K562 (cell line): ENCODE results near the gene SLC49A3. TPM values are rescaled to one million over a fixed set of nuclear protein-coding genes. Genes with fewer than 3 reads are reported as not detected.

Experiments
- ATAC-seq: fragments of 200-7000 bp; cut with Tn5 transposase; 3 replicates; pipeline ENCODE4 v1.9.1; 2020; ENCODE audit warnings: moderate library complexity
- BruUV-seq: library from RNA; stranded (reverse); fragments of 400-500 nt; replicated peaks from 2 replicates; lab custom pipeline; 2021; lab: Mats Ljungman, UMichigan
- CTCF ChIA-PET: fragments of 300-600 bp; formaldehyde crosslinking; extraction: SDS; loops from one replicate; lab custom pipeline; 2021; ENCODE audit warnings: low intra/inter-chr PET ratio; lab: Yijun Ruan, JAX
- POLR2A ChIA-PET: fragments of 300-600, 350-650 bp; sonication (Branson Sonifier 250); formaldehyde crosslinking; extraction: SDS; loops from one replicate; lab custom pipeline; 2021; ENCODE audit warnings: antibody characterized with exemption, inconsistent platforms; lab: Yijun Ruan, JAX
- DNase-seq, 4 experiments: peaks; one replicate each; pipeline versions ENCODE4 v3.0.0 to v3.0.0-alpha.2; 2011 to 2018; ENCODE audit warnings: low spot score in 3 of 4, mixed read lengths in 3 of 4; ENCODE audit errors: extremely low read depth in 1 of 4
- FAIRE-seq: peaks from 2 replicates; lab custom pipeline; 2011; peaks lifted over from hg19 to GRCh38; lab: Jason Lieb, UNC
- H2AFZ ChIP-seq: 2 replicates; pipeline ENCODE4 v1.6.0; 2011; ENCODE audit warnings: low read depth, low read length, control low read depth, inconsistent platforms
- H3K27ac ChIP-seq: fragments of 200-600 bp; 3 replicates; pipeline ENCODE4 v1.8.0; 2011; ENCODE audit warnings: low read depth, mild to moderate bottlenecking, control low read depth, inconsistent platforms, low read length, moderate library complexity, mixed read lengths; ENCODE audit errors: extremely low read depth
- H3K27me3 ChIP-seq, 2 experiments: fragments of 300-600 bp in 1 of 2; 2 replicates in 1 of 2; 3 replicates in 1 of 2; pipeline versions ENCODE4 v1.6.0 to v1.8.0; 2011; ENCODE audit warnings: inconsistent platforms in 2 of 2, low read length in 2 of 2, mild to moderate bottlenecking in 1 of 2, mixed read lengths in 1 of 2, moderate library complexity in 1 of 2; ENCODE audit not compliant: control insufficient read depth in 2 of 2, insufficient read depth in 2 of 2
- H3K36me3 ChIP-seq: fragments of 300-600 bp; 3 replicates; pipeline ENCODE4 v1.8.0; 2011; ENCODE audit warnings: mild to moderate bottlenecking, low read length, inconsistent platforms; ENCODE audit not compliant: control insufficient read depth, insufficient read depth
- H3K4me1 ChIP-seq, 2 experiments: fragments of 200-600 bp in 1 of 2; replicated peaks in 1 of 2; 2 replicates in 1 of 2; 3 replicates in 1 of 2; pipeline versions ENCODE4 v1.5.1 to v1.8.0; 2011; ENCODE audit warnings: inconsistent platforms in 2 of 2, low read length in 2 of 2, mild to moderate bottlenecking in 1 of 2, mixed read lengths in 1 of 2, moderate library complexity in 1 of 2; ENCODE audit not compliant: control insufficient read depth in 2 of 2, insufficient read depth in 2 of 2
- H3K4me2 ChIP-seq: 2 replicates; pipeline ENCODE4 v1.6.1; 2011; ENCODE audit warnings: low read length, control low read depth, inconsistent platforms, mixed read lengths; ENCODE audit not compliant: insufficient read depth
- H3K4me3 ChIP-seq: fragments of 200-600 bp; sonication (generic), shearing (Covaris generic); 2 replicates; pipeline ENCODE4 v1.5.1; 2016; ENCODE audit warnings: control low read depth, inconsistent platforms
- H3K79me2 ChIP-seq: fragments of 200-600 bp; 3 replicates; pipeline ENCODE4 v1.8.0; 2011; ENCODE audit warnings: low read length, inconsistent platforms; ENCODE audit not compliant: control insufficient read depth, insufficient read depth
- H3K9ac ChIP-seq, 2 experiments: 2 replicates each; pipeline versions ENCODE4 v1.6.0 to v1.6.1; 2011; ENCODE audit warnings: low read depth in 2 of 2, low read length in 2 of 2, control low read depth in 1 of 2, inconsistent platforms in 1 of 2, mild to moderate bottlenecking in 1 of 2, mixed read lengths in 1 of 2; ENCODE audit not compliant: insufficient read depth in 1 of 2
- H3K9me1 ChIP-seq: one replicate; pipeline ENCODE4 v1.6.0; 2011; ENCODE audit warnings: inconsistent platforms, mild to moderate bottlenecking, low read length, moderate library complexity; ENCODE audit not compliant: control insufficient read depth, insufficient read depth
- H3K9me3 ChIP-seq: replicated peaks from 2 replicates; pipeline ENCODE4 v1.5.1; 2011; ENCODE audit warnings: low read depth, low read length, inconsistent platforms; ENCODE audit not compliant: control insufficient read depth, insufficient read depth
- H4K20me1 ChIP-seq: replicated peaks from 2 replicates; pipeline ENCODE4 v1.6.1; 2011; ENCODE audit warnings: low read length, inconsistent platforms, mixed read lengths; ENCODE audit not compliant: control insufficient read depth, insufficient read depth
- CTBP1 ChIP-seq: fragments of 450-650 bp; IDR thresholded peaks from 2 replicates; pipeline ENCODE4 v1.6.1; 2016; ENCODE audit warnings: borderline replicate concordance
- ESRRA ChIP-seq: fragments of 450-650 bp; IDR thresholded peaks from 2 replicates; pipeline ENCODE4 v1.6.1; 2014; ENCODE audit warnings: low read depth, mild to moderate bottlenecking, moderate library complexity, borderline replicate concordance
- EWSR1 ChIP-seq: fragments of 450-650 bp; IDR thresholded peaks from 2 replicates; pipeline ENCODE4 v1.6.1; 2018; ENCODE audit warnings: borderline replicate concordance, mild to moderate bottlenecking, low read depth, moderate library complexity; ENCODE audit not compliant: partially characterized antibody
- KLF1 ChIP-seq: fragments of 450-650 bp; IDR thresholded peaks from 2 replicates; pipeline ENCODE4 v1.6.1; 2016; ENCODE audit warnings: missing genetic modification characterization, missing compliant biosample characterization
- NCOA1 ChIP-seq: fragments of 450-650 bp; IDR thresholded peaks from 2 replicates; pipeline ENCODE4 v1.6.1; 2016; ENCODE audit warnings: low read depth
- PCBP2 ChIP-seq: fragments of 200-400 bp; formaldehyde crosslinking; IDR thresholded peaks from 2 replicates; pipeline ENCODE4 v1.6.1; 2018; ENCODE audit warnings: low read length, low read depth, mild to moderate bottlenecking, moderate library complexity; ENCODE audit not compliant: poor library complexity, severe bottlenecking
- SIN3A ChIP-seq, 2 experiments: fragments of 150-350 bp in 1 of 2; IDR thresholded peaks; 2 replicates each; pipeline ENCODE4 v1.6.1; 2011 to 2016; ENCODE audit warnings: borderline replicate concordance in 2 of 2, low read depth in 2 of 2, low read length in 2 of 2, mild to moderate bottlenecking in 2 of 2, moderate library complexity in 2 of 2; ENCODE audit not compliant: control insufficient read depth in 1 of 2
- TCF7 ChIP-seq: sonication (generic); IDR thresholded peaks from 2 replicates; pipeline ENCODE4 v1.6.1; 2016; ENCODE audit warnings: antibody characterized with exemption, borderline replicate concordance
- TRIM24 ChIP-seq, 2 experiments: fragments of 450-650 bp; IDR thresholded peaks; 2 replicates each; pipeline ENCODE4 v1.6.1; 2016
- ZC3H4 ChIP-seq: sonication (generic); formaldehyde crosslinking; IDR thresholded peaks from 2 replicates; pipeline ENCODE4 v1.9.0; 2021; ENCODE audit warnings: missing genetic modification reagents, borderline replicate concordance
- WGBS: fragments of 100-300 bp; shearing (Covaris generic); methylation state at CpG from one replicate; pipeline ENCODE4 v1.1.6; 2016; ENCODE audit warnings: low coverage, mixed read lengths; ENCODE audit not compliant: insufficient coverage; ENCODE audit errors: missing lambda C conversion rate; 5-methylcytosine and 5-hydroxymethylcytosine counted together
- in situ Hi-C: fragments of 300-500 bp; cut with MboI; formaldehyde crosslinking; loops from 4 replicates; pipeline ENCODE4 v1.15.0; 2018; ENCODE audit warnings: inconsistent platforms, mixed read lengths
- intact Hi-C: fragments of 100-400 bp; cut with micrococcal nuclease; formaldehyde crosslinking; loops from 2 replicates; pipeline ENCODE4 v1.14.2; 2022
- polyA plus RNA-seq, 8 experiments: library from polyadenylated mRNA; depleted of rRNA in 4 of 8; stranded (reverse) in 5 of 8; unstranded in 3 of 8; fragments of >200 nt; fragmentation: Nextera tagmentation in 2 of 8; fragmentation: Illumina TruSeq in 1 of 8; extraction: Ambion mirVana in 2 of 8; extraction: Trizol in 1 of 8; gene quantifications; 2 replicates each; pipeline versions ENCODE4 v1.2.1 to v1.2.3, GENCODE V29; 2011 to 2014; ENCODE audit warnings: inconsistent platforms in 1 of 8, missing spikeins in 1 of 8
- total RNA-seq, 7 experiments: library from RNA; depleted of rRNA in 6 of 7; stranded (reverse); fragments of >200 nt in 6 of 7; fragmentation: Illumina TruSeq in 2 of 7; extraction: Trizol in 2 of 7; gene quantifications; 2 replicates each; pipeline versions ENCODE4 v1.2.1 to v1.2.3, GENCODE V29; 2011 to 2021; ENCODE audit warnings: low replicate concordance in 1 of 7
- TF ChIP-seq, protein P1 (sequence below): fragments of 200-800 bp; sonication (Bioruptor generic); IDR thresholded peaks from 2 replicates; pipeline ENCODE4 v1.6.1; 2017; ENCODE audit warnings: missing genetic modification characterization, missing compliant biosample characterization
- TF ChIP-seq, protein P2 (sequence below): fragments of 250-450 bp; sonication (Bioruptor Pico); IDR thresholded peaks from 2 replicates; pipeline ENCODE4 v1.8.0; 2021; ENCODE audit warnings: mild to moderate bottlenecking, moderate library complexity
- TF ChIP-seq, protein P3 (sequence below): sonication (generic); formaldehyde crosslinking; IDR thresholded peaks from 2 replicates; pipeline ENCODE4 v1.8.1; 2023; ENCODE audit warnings: mild to moderate bottlenecking, missing genetic modification reagents
- TF ChIP-seq, protein P4 (sequence below): fragments of 450-650 bp; IDR thresholded peaks from 2 replicates; pipeline ENCODE4 v1.6.1; 2016; ENCODE audit warnings: borderline replicate concordance

Gene SLC49A3
- total and polyA plus RNA-seq, 9 of the 15 experiments (the other 6 are each of a cell fraction or from before 2014, with no cell fraction given): 0.24 to 0.41 TPM; not detected in 7

DNA sequence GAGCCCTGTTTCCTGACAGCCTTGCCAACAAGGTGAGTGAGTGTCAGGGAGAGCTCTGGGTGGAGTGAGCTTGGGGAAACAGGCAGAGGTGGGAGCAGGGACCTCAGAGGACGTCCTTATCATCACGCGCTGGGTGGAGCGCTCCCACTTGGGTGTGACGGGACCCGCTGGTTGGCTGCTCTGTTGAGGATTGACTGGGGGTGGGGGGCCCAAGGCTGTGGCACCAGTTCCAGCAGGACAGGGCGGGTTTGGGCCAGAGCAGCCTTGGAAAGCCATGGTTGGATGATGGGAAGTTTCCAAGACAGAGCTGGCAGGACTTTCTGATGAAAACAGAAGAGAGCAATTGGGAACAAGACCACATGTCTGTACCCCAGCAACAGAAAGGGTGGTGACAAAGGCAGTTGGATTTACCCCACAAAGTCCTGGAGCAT lies 13.7 kb upstream of the SLC49A3 start:
- POLR2A ChIA-PET: interaction anchor here (0.6 to 1.4 kb wide), 3 partner anchors 8 to 291 kb away, joined by 3 read pairs; no protein-coding TSS in a partner anchor
- peak overlapping the region; percentile 83 for H2AFZ ChIP-seq
- peaks cover 4% of the 10 kb centered on the region for H3K9me1 ChIP-seq
- H3K27ac ChIP-seq: peak overlapping the region; percentile 74
- WGBS: 2% methylated on average over 7 of the region's 7 CpGs
- DNase-seq (peak; percentile 81 to 90 (median 85)), ATAC-seq (peak; percentile 60), FAIRE-seq (peak; percentile 79)
- peaks cover 29 to 77% of the 10 kb centered on the region in 2 experiments; a peak in 4 of 5 replicates for H3K4me1 ChIP-seq
- no peaks in the 10 kb centered on the region for H3K36me3 ChIP-seq
- peak overlapping the region; percentile 69 for H3K4me2 ChIP-seq
- peaks cover 17% of the 10 kb centered on the region for H3K79me2 ChIP-seq
- CTCF ChIA-PET: no interaction called here
- BruUV-seq: no TSS peak
- no peaks in the 10 kb centered on the region for H3K9me3 ChIP-seq
- no peaks in the 10 kb centered on the region for H3K27me3 ChIP-seq
- peak overlapping the region; percentile 63 to 81; a peak in 3 of 4 replicates for H3K9ac ChIP-seq
- in situ Hi-C loops: no loop called here
- H3K4me3 ChIP-seq: no peak overlapping the region
- no peaks in the 10 kb centered on the region for H4K20me1 ChIP-seq
- intact Hi-C loops: no loop called here
- TF ChIP-seq SIN3A (IDR thresholded peaks at IDR 0.05; ENCODE audit: borderline replicate concordance in 2 of 2, control insufficient read depth in 1 of 2, low read depth in 2 of 2, low read length in 2 of 2) (no peak), KLF1 (tag) (peak; percentile 56; the same call in 1 of the 2 replicates), TRIM24 (IDR thresholded peaks at IDR 0.05) (peak in 1 of 2 experiments; percentile 65; a peak in 2 of 4 replicates), NCOA1 (peak; percentile 54; the same call in 1 of the 2 replicates), CTBP1 (peak; percentile 50; the same call in 1 of the 2 replicates), ZC3H4 (no peak), ESRRA (peak; percentile 47; the same call in 1 of the 2 replicates), PCBP2 (no peak), TCF7 (no peak), EWSR1 (no peak)
- TF ChIP-seq, protein P1, sequence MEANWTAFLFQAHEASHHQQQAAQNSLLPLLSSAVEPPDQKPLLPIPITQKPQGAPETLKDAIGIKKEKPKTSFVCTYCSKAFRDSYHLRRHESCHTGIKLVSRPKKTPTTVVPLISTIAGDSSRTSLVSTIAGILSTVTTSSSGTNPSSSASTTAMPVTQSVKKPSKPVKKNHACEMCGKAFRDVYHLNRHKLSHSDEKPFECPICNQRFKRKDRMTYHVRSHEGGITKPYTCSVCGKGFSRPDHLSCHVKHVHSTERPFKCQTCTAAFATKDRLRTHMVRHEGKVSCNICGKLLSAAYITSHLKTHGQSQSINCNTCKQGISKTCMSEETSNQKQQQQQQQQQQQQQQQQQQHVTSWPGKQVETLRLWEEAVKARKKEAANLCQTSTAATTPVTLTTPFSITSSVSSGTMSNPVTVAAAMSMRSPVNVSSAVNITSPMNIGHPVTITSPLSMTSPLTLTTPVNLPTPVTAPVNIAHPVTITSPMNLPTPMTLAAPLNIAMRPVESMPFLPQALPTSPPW (CRISPR knock-in tag): peak; percentile 51
- TF ChIP-seq, protein P2, sequence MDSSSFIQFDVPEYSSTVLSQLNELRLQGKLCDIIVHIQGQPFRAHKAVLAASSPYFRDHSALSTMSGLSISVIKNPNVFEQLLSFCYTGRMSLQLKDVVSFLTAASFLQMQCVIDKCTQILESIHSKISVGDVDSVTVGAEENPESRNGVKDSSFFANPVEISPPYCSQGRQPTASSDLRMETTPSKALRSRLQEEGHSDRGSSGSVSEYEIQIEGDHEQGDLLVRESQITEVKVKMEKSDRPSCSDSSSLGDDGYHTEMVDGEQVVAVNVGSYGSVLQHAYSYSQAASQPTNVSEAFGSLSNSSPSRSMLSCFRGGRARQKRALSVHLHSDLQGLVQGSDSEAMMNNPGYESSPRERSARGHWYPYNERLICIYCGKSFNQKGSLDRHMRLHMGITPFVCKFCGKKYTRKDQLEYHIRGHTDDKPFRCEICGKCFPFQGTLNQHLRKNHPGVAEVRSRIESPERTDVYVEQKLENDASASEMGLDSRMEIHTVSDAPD (CRISPR knock-in tag): no peak
- TF ChIP-seq, protein P3, sequence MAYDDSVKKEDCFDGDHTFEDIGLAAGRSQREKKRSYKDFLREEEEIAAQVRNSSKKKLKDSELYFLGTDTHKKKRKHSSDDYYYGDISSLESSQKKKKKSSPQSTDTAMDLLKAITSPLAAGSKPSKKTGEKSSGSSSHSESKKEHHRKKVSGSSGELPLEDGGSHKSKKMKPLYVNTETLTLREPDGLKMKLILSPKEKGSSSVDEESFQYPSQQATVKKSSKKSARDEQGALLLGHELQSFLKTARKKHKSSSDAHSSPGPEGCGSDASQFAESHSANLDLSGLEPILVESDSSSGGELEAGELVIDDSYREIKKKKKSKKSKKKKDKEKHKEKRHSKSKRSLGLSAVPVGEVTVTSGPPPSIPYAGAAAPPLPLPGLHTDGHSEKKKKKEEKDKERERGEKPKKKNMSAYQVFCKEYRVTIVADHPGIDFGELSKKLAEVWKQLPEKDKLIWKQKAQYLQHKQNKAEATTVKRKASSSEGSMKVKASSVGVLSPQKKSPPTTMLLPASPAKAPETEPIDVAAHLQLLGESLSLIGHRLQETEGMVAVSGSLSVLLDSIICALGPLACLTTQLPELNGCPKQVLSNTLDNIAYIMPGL (CRISPR knock-in tag): no peak
- TF ChIP-seq, protein P4, sequence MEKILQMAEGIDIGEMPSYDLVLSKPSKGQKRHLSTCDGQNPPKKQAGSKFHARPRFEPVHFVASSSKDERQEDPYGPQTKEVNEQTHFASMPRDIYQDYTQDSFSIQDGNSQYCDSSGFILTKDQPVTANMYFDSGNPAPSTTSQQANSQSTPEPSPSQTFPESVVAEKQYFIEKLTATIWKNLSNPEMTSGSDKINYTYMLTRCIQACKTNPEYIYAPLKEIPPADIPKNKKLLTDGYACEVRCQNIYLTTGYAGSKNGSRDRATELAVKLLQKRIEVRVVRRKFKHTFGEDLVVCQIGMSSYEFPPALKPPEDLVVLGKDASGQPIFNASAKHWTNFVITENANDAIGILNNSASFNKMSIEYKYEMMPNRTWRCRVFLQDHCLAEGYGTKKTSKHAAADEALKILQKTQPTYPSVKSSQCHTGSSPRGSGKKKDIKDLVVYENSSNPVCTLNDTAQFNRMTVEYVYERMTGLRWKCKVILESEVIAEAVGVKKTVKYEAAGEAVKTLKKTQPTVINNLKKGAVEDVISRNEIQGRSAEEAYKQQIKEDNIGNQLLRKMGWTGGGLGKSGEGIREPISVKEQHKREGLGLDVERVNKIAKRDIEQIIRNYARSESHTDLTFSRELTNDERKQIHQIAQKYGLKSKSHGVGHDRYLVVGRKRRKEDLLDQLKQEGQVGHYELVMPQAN: no peak
